OCI-LY1 (cell line): ENCODE data around the gene ANAPC5.

ENCODE experiments used
- H2AFZ ChIP-seq: fragments of 200-600 bp; sonication (generic), shearing (Covaris generic); 2 replicates; pipeline ENCODE4 v1.6.0; 2014; ENCODE audit warnings: antibody characterized with exemption, mild to moderate bottlenecking, low read length
- H3F3A ChIP-seq: fragments of 200-600 bp; sonication (generic), shearing (Covaris generic); 2 replicates; pipeline ENCODE4 v1.6.0; 2014; ENCODE audit warnings: mild to moderate bottlenecking, antibody characterized with exemption, low read length, moderate library complexity; ENCODE audit not compliant: insufficient read depth
- H3K27ac ChIP-seq: fragments of 200-600 bp; sonication (generic); 2 replicates; pipeline ENCODE4 v1.5.1; 2014; ENCODE audit warnings: low read length, mixed run types, mild to moderate bottlenecking, low read depth; ENCODE audit not compliant: poor library complexity, severe bottlenecking
- H3K27me3 ChIP-seq: fragments of 200-600 bp; sonication (generic); 2 replicates; pipeline ENCODE4 v1.6.0; 2014; ENCODE audit warnings: antibody characterized with exemption, mild to moderate bottlenecking, low read length, moderate library complexity; ENCODE audit not compliant: insufficient read depth
- H3K36me3 ChIP-seq: fragments of 200-600 bp; sonication (generic); 2 replicates; pipeline ENCODE4 v1.6.1; 2014; ENCODE audit warnings: mild to moderate bottlenecking, antibody characterized with exemption, low read length, moderate library complexity, mixed read lengths; ENCODE audit not compliant: insufficient read depth
- H3K4me1 ChIP-seq: fragments of 200-600 bp; sonication (generic); 2 replicates; pipeline ENCODE4 v1.5.1; 2014; ENCODE audit warnings: mild to moderate bottlenecking, low read length, moderate library complexity; ENCODE audit not compliant: insufficient read depth, severe bottlenecking
- H3K4me2 ChIP-seq: fragments of 200-600 bp; sonication (generic), shearing (Covaris generic); 2 replicates; pipeline ENCODE4 v1.6.1; 2014; ENCODE audit warnings: low read length
- H3K4me3 ChIP-seq: fragments of 200-600 bp; sonication (generic); 2 replicates; pipeline ENCODE4 v1.5.1; 2014; ENCODE audit warnings: low read length, low read depth, mild to moderate bottlenecking, mixed read lengths; ENCODE audit not compliant: poor library complexity, severe bottlenecking
- H3K79me2 ChIP-seq: fragments of 200-600 bp; shearing (Covaris generic); 2 replicates; pipeline ENCODE4 v1.6.1; 2016; ENCODE audit warnings: mixed run types, low read length, mixed read lengths; ENCODE audit not compliant: insufficient read depth
- H3K9ac ChIP-seq: fragments of 200-600 bp; sonication (generic), shearing (Covaris generic); 2 replicates; pipeline ENCODE4 v1.6.1; 2014; ENCODE audit warnings: mild to moderate bottlenecking, low read length, mixed read lengths
- H3K9me2 ChIP-seq: fragments of 200-600 bp; sonication (generic), shearing (Covaris generic); 2 replicates; pipeline ENCODE4 v1.6.1; 2014; ENCODE audit warnings: low read depth, mild to moderate bottlenecking, low read length, mixed read lengths
- H3K9me3 ChIP-seq: fragments of 200-600 bp; shearing (Covaris generic); 2 replicates; pipeline ENCODE4 v1.6.1; 2014; ENCODE audit warnings: low read length, mixed read lengths
- H4K20me1 ChIP-seq: fragments of 200-600 bp; sonication (generic), shearing (Covaris generic); 2 replicates; pipeline ENCODE4 v1.6.0; 2016; ENCODE audit warnings: mild to moderate bottlenecking, low read length; ENCODE audit not compliant: insufficient read depth
- EZH2 ChIP-seq: fragments of 200-600 bp; sonication (generic), shearing (Covaris generic); IDR thresholded peaks from 2 replicates; pipeline ENCODE4 v1.8.0; 2017; ENCODE audit warnings: borderline replicate concordance, mixed run types, mild to moderate bottlenecking, antibody characterized with exemption, low read length, moderate library complexity, mixed read lengths
- TF ChIP-seq, protein P1 (sequence below): fragments of 200-600 bp; sonication (generic), shearing (Covaris generic); IDR thresholded peaks from 2 replicates; pipeline ENCODE4 v1.5.1; 2017; ENCODE audit warnings: mild to moderate bottlenecking, antibody characterized with exemption, low read length, moderate library complexity, mixed read lengths

Gene ANAPC5

GRCh38 chr12:121278169-121279070 is 73.8 kb downstream of the ANAPC5 start:
- Histone ChIP-seq H3F3A (no peaks in the 10 kb centered on the region), H3K27me3 (no peaks in the 10 kb centered on the region), H3K4me2 (no peak overlapping the region), H3K36me3 (peaks cover 15% of the 10 kb centered on the region), H3K27ac (no peak overlapping the region), H3K4me3 (no peak overlapping the region), H3K9me3 (no peaks in the 10 kb centered on the region), H2AFZ (no peak overlapping the region), H3K4me1 (no peaks in the 10 kb centered on the region), H3K9me2 (no peaks in the 10 kb centered on the region), H3K79me2 (no peaks in the 10 kb centered on the region), H4K20me1 (no peaks in the 10 kb centered on the region), H3K9ac (no peak overlapping the region)
- no peak for TF ChIP-seq EZH2
- TF ChIP-seq, protein P1, sequence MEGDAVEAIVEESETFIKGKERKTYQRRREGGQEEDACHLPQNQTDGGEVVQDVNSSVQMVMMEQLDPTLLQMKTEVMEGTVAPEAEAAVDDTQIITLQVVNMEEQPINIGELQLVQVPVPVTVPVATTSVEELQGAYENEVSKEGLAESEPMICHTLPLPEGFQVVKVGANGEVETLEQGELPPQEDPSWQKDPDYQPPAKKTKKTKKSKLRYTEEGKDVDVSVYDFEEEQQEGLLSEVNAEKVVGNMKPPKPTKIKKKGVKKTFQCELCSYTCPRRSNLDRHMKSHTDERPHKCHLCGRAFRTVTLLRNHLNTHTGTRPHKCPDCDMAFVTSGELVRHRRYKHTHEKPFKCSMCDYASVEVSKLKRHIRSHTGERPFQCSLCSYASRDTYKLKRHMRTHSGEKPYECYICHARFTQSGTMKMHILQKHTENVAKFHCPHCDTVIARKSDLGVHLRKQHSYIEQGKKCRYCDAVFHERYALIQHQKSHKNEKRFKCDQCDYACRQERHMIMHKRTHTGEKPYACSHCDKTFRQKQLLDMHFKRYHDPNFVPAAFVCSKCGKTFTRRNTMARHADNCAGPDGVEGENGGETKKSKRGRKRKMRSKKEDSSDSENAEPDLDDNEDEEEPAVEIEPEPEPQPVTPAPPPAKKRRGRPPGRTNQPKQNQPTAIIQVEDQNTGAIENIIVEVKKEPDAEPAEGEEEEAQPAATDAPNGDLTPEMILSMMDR, result no peak

DNA sequence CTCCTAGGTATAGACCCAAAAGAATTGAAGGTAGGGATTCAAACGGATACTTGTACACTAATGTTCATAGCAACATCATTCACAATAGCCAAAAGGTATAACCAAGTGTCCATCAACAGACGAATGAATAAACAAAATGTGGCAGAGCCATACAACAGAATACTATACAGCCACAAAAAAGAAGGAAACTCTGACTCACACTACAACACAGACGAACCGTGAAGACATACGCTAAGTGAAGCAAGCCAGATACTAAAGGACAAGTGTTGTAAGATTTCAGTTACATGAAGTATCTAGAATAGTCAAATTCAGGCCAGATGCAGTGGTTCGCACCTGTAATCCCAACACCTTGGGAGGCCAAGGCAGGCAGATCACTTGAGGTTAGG is 74.8 kb downstream of the ANAPC5 start:
- H3F3A ChIP-seq, result no peaks in the 10 kb centered on the region
- no peaks in the 10 kb centered on the region for H3K9me3 ChIP-seq
- H2AFZ ChIP-seq, result no peak overlapping the region
- no peaks in the 10 kb centered on the region for H4K20me1 ChIP-seq
- H3K79me2 ChIP-seq, result no peaks in the 10 kb centered on the region
- TF ChIP-seq, protein P1, result no peak
- TF ChIP-seq EZH2, result no peak
- H3K27me3 ChIP-seq, result no peaks in the 10 kb centered on the region
- H3K27ac ChIP-seq, result no peak overlapping the region
- peaks cover 22% of the 10 kb centered on the region for H3K36me3 ChIP-seq
- H3K4me2 ChIP-seq, result no peak overlapping the region
- H3K4me1 ChIP-seq, result no peaks in the 10 kb centered on the region
- no peak overlapping the region for H3K9ac ChIP-seq
- no peak overlapping the region for H3K4me3 ChIP-seq
- H3K9me2 ChIP-seq, result no peaks in the 10 kb centered on the region

- Histone ChIP-seq H3K4me3 (no peak overlapping the region), H4K20me1 (no peaks in the 10 kb centered on the region), H3K27me3 (no peaks in the 10 kb centered on the region), H3K79me2 (no peaks in the 10 kb centered on the region), H3F3A (no peaks in the 10 kb centered on the region), H3K9me3 (no peaks in the 10 kb centered on the region), H3K4me1 (no peaks in the 10 kb centered on the region), H3K36me3 (peaks cover 33% of the 10 kb centered on the region), H3K4me2 (no peak overlapping the region), H3K27ac (no peak overlapping the region), H3K9me2 (no peaks in the 10 kb centered on the region), H3K9ac (no peak overlapping the region), H2AFZ (no peak overlapping the region)
- TF ChIP-seq, protein P1, result no peak
- no peak for TF ChIP-seq EZH2
Observed at GRCh38 chr12:121274036-121274763, 78.0 kb downstream of the ANAPC5 start.
